GM10847 (cell line): ENCODE results near the gene MRPL10.

Source experiments
- POLR2A ChIP-seq: IDR thresholded peaks from 2 replicates; pipeline ENCODE4 v1.6.1; 2011; ENCODE audit not compliant: insufficient read length; ENCODE audit errors: extremely low read depth

MRPL10 gene

GRCh38 chr17:47812146-47812920, 19.0 kb downstream of the MRPL10 start:
- TF ChIP-seq POLR2A, result no peak

- TF ChIP-seq POLR2A, result no peak
These were observed 19.6 kb downstream of the MRPL10 start for GRCh38 chr17:47811709-47812108.

DNA sequence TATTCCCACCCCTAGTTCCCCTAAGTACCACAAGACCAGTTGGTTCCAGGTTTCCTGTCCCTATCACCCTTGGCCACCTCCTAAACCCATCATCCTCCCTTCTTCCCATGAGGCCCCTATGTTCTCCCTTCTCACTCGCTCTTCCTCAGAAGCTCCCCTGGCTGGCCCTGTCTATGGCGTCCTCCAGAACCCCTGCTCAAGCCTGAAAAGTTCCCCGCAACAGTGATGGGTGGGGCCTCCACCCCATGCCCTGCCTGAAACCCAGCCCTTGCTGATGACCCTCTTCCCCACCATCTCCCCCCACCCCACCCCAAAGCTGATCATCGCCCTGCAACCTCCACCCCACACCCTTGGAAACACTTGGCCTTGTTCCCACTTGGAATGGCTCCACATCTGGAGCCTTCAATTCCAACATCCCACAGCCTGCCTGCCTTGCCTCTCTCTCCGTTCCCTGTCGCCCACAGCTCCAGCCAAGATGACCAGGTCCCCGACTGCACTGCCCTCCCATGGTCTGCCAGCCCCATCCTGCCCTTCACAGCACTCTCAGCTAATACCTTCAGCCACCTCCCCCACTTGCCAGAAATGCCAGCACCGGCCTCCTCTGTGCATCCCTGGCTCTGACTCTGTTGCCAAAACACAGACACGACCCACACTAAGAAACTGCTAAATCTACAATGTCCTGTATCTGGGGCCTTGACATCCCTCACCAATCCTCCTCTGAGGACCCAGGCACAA, 20.3 kb downstream of the MRPL10 start:
- no peak for TF ChIP-seq POLR2A

GRCh38 chr17:47810200-47810821, 21.0 kb downstream of the MRPL10 start:
- no peak for TF ChIP-seq POLR2A

GRCh38 chr17:47808830-47809480, 22.4 kb downstream of the MRPL10 start:
- TF ChIP-seq POLR2A, result no peak

DNA sequence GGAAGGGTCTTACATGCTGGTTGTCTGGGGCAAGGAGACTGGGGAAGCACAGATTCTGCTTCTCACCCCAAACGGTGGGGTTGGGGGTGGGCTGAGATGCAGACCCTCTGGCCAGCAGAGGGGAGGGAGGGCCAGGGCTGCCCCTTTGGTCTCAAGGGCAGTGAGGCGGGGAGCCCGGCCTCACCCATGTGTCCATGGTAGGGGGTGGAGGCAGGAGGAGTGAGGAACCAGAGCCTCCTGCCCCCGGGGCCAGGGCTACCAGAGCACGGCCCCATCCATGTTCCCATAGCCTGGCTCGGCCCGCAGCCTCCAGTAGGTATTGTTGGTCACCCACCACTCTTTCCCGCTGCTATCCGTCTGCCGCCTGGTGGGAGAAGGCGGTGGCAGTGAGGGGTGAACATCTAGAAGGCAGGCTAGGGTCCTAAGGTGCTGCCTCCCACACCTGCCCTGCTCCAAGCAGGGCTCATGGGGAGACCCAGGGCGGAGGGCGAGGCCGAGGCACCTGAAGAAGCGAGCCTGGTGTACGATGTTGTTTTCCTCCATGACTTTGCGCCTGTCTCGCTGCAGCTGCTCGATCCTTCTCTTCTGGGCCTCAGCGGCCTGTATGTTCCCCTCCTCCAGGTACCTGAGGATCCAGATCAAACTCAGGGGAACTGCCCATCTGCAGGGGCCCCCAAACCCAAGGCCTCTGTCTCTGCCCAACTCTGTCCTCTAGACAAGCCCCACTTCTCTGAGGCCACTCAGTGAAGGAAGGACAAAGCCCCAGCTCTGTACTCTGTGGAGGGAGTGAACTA, 23.1 kb downstream of the MRPL10 start:
- no peak for TF ChIP-seq POLR2A

GRCh38 chr17:47807421-47807820, 23.9 kb downstream of the MRPL10 start:
- TF ChIP-seq POLR2A, result no peak

DNA sequence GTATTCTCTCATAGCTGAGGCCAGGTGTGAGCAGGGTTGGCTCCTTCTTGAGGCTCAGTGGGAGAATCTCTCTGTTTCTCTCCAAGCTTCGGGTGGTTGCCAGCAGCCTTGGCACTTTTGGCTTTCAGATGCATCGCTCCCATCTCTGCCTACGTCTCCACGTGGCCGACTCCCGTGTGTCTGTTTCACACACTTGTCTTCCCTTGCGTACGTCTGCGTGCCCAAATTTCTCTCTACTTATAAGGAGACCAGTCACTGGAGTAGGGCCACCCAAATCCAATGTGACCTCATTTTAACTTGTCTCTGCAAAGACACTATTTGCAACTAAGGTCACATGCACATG, 24.5 kb downstream of the MRPL10 start:
- TF ChIP-seq POLR2A, result no peak

GRCh38 chr17:47806026-47806912, 25.1 kb downstream of the MRPL10 start:
- TF ChIP-seq POLR2A, result no peak

DNA sequence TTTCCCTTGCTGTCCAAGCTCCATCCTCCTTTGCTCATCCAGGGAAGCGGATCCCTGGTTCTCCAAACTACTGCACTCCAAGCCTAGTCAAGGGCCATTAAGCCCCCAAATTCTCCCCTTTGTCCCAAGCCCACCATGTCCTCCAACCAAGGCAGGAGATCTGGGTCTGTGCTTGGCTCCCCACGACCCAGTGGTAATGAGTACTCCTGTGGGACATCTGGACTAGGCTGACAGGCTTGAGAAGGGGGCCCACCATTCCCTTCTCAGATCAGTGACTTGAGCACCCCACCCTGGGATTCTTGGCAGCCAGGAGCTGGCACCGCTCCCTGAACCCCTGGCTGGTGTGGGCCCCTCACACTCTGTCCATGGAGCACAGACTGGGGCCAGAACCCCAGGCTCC, 26.9 kb downstream of the MRPL10 start:
- no peak for TF ChIP-seq POLR2A

DNA sequence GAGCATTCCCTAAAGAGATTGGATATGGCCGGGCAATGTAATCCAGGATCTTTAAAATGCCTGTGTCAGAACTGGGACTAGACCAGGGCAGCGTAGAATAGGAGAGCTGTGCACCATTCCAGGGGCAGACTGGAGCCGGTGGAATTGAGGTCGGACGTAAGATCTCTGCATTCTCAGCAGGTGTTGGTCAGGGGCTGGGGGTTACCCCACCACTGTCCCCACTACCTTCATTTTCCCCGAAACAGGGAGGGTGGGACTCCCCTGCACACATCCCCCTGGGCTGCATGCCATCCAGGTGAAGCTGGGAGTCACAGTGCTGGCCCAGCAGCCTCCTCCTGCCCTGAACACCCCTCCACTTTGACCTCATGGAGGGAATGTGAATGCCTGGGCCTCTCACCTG, 27.6 kb downstream of the MRPL10 start:
- no peak for TF ChIP-seq POLR2A

GRCh38 chr17:47803201-47803600, 28.1 kb downstream of the MRPL10 start:
- no peak for TF ChIP-seq POLR2A

- no peak for TF ChIP-seq POLR2A
These were observed 28.9 kb downstream of the MRPL10 start for GRCh38 chr17:47802341-47803022.
